Motor neuron (in vitro differentiated cells): ENCODE data around the gene PREX1. TPM values are rescaled to one million over a fixed set of nuclear protein-coding genes. Genes with fewer than 3 reads are reported as not detected.

Source experiments
- ATAC-seq, 8 experiments: fragments of 200-7000 bp; cut with Tn5 transposase; replicated peaks in 6 of 8; 2 replicates each; pipeline ENCODE4 v1.8.0; 2021; ENCODE audit warnings: mild to moderate bottlenecking in 8 of 8, moderate library complexity in 8 of 8
- H3K27ac ChIP-seq, 2 donors: fragments of 250-450 bp; sonication (Bioruptor Pico); 2 replicates each; pipeline ENCODE4 v1.9.0; 2021; ENCODE audit warnings: antibody characterized with exemption in 2 of 2, mild to moderate bottlenecking in 2 of 2, moderate library complexity in 1 of 2
- H3K4me1 ChIP-seq, 2 donors: fragments of 250-450 bp; sonication (Bioruptor Pico); replicated peaks in 1 of 2; 2 replicates each; pipeline ENCODE4 v1.6.1; 2021; ENCODE audit warnings: antibody characterized with exemption in 2 of 2, mild to moderate bottlenecking in 2 of 2, moderate library complexity in 1 of 2
- H3K4me3 ChIP-seq, 5 donors: fragments of 250-450 bp; sonication (Bioruptor Pico); 2 replicates each; pipeline ENCODE4 v1.9.0; 2021; ENCODE audit warnings: antibody characterized with exemption in 5 of 5, mild to moderate bottlenecking in 5 of 5, moderate library complexity in 4 of 5
- WGBS, 10 experiments: fragments of 450-650 bp; shearing (Covaris generic); methylation state at CpG; one replicate each; pipeline ENCODE4 v1.0.0; 2022; 5-methylcytosine and 5-hydroxymethylcytosine counted together
- in situ Hi-C, 9 experiments: fragments of 400-800 bp; cut with MboI; loops; one replicate each; pipeline ENCODE4 v1.15.0; 2021; ENCODE audit warnings: low sequenced_read_pairs in 9 of 9, low pct_unique_long_range_greater_than_20kb in 2 of 9; ENCODE audit not compliant: unreplicated experiment in 9 of 9
- total RNA-seq, 8 experiments: library from RNA; unstranded; fragments of 300-600 nt; gene quantifications; 2 replicates each; pipeline versions ENCODE4 v1.2.3 to v1.2.4, GENCODE V29; 2022

PREX1 gene
- total RNA-seq, 8 experiments from 2014 or later = 10.1 to 54.9 (median 27.0) TPM

- Histone ChIP-seq H3K4me1 (peaks cover 11 to 31% of the 10 kb centered on the region in 2 donors), H3K27ac (no peak overlapping the region), H3K4me3 (no peak overlapping the region)
- WGBS, 10 experiments = 0 to 100% (median 80%) methylated on average over 1 to 10 of the region's 14 CpGs; no CpG with 5 or more reads in 1 of the 10 experiments
- in situ Hi-C loops = no loop called here
- peak in 1 of 8 experiments; percentile 45 for ATAC-seq
Measured at GRCh38 chr20:48722002-48722731, 105.6 kb downstream of the PREX1 start.

- 65 to 89% (median 79%) methylated on average over 1 to 4 of the region's 9 CpGs; no CpG with 5 or more reads in 4 of the 10 experiments for WGBS, 10 experiments
- no peak overlapping the region for H3K27ac ChIP-seq
- in situ Hi-C loops = no loop called here
- no peak overlapping the region for H3K4me3 ChIP-seq
- peaks cover 11 to 31% of the 10 kb centered on the region in 2 donors for H3K4me1 ChIP-seq
- ATAC-seq = no peak
Measured at GRCh38 chr20:48721324-48722001, 106.3 kb downstream of the PREX1 start.

GRCh38 chr20:48720256-48720985, 107.4 kb downstream of the PREX1 start:
- WGBS, 10 experiments = 0 to 100% (median 83%) methylated on average over 1 to 10 of the region's 13 CpGs
- in situ Hi-C loops = no loop called here
- peak in 2 of 8 experiments; percentile 27 to 33 for ATAC-seq
- H3K4me3 ChIP-seq = no peak overlapping the region
- peaks cover 11 to 26% of the 10 kb centered on the region in 2 donors for H3K4me1 ChIP-seq
- H3K27ac ChIP-seq = no peak overlapping the region

- Histone ChIP-seq H3K27ac (no peak overlapping the region), H3K4me3 (no peak overlapping the region), H3K4me1 (peaks cover 11 to 21% of the 10 kb centered on the region in 2 donors)
- ATAC-seq = no peak
- in situ Hi-C loops = no loop called here
- WGBS, 10 experiments = 73 to 100% (median 100%) methylated on average over 1 to 4 of the region's 4 CpGs; no CpG with 5 or more reads in 4 of the 10 experiments
Measured at GRCh38 chr20:48719598-48720255, 108.1 kb downstream of the PREX1 start.

- 94 to 100% (median 100%) methylated on average over 1 to 2 of the region's 8 CpGs; no CpG with 5 or more reads in 6 of the 10 experiments for WGBS, 10 experiments
- Histone ChIP-seq H3K27ac (no peak overlapping the region), H3K4me1 (peaks cover 12 to 16% of the 10 kb centered on the region in 2 donors), H3K4me3 (no peak overlapping the region)
- in situ Hi-C loops = no loop called here
- ATAC-seq = peak in 3 of 8 experiments; percentile 18 to 74 (median 65)
Measured at GRCh38 chr20:48718786-48719578, 108.8 kb downstream of the PREX1 start.

- Histone ChIP-seq H3K27ac (no peak overlapping the region), H3K4me3 (no peak overlapping the region), H3K4me1 (peaks cover 3 to 4% of the 10 kb centered on the region in 2 donors)
- ATAC-seq = peak in 1 of 8 experiments; percentile 53
- WGBS, 10 experiments = 0 to 87% (median 75%) methylated on average over 1 to 5 of the region's 6 CpGs; no CpG with 5 or more reads in 4 of the 10 experiments
- in situ Hi-C loops = no loop called here
Measured at GRCh38 chr20:48717680-48718223, 110.0 kb downstream of the PREX1 start.

- Histone ChIP-seq H3K27ac (no peak overlapping the region), H3K4me1 (peaks cover 0 to 4% of the 10 kb centered on the region in 2 donors), H3K4me3 (no peak overlapping the region)
- 0 to 100% (median 86%) methylated on average over 1 to 2 of the region's 2 CpGs for WGBS, 10 experiments
- ATAC-seq = peak in 2 of 8 experiments; percentile 11 to 78
- in situ Hi-C loops = no loop called here
Measured at GRCh38 chr20:48717095-48717672, 110.6 kb downstream of the PREX1 start.

- in situ Hi-C loops = no loop called here
- 87 to 100% (median 93%) methylated on average over 1 to 6 of the region's 7 CpGs; no CpG with 5 or more reads in 4 of the 10 experiments for WGBS, 10 experiments
- Histone ChIP-seq H3K4me1 (peaks cover 0 to 4% of the 10 kb centered on the region in 2 donors), H3K27ac (no peak overlapping the region), H3K4me3 (no peak overlapping the region)
- no peak for ATAC-seq
Measured at GRCh38 chr20:48716541-48716940, 111.3 kb downstream of the PREX1 start.

- ATAC-seq = no peak
Measured at GRCh38 chr20:48716086-48716485, 111.7 kb downstream of the PREX1 start.

GRCh38 chr20:48714764-48715163, 113.0 kb downstream of the PREX1 start:
- ATAC-seq = no peak
- Histone ChIP-seq H3K4me3 (no peak overlapping the region), H3K4me1 (peaks cover 0 to 4% of the 10 kb centered on the region in 2 donors), H3K27ac (no peak overlapping the region)
- 50 to 100% (median 84%) methylated on average over 1 to 4 of the region's 4 CpGs; no CpG with 5 or more reads in 1 of the 10 experiments for whole genome bisulfite sequencing, 10 experiments
- in situ Hi-C loops = no loop called here

More at GRCh38 chr20:48716086-48716485, 111.7 kb downstream of the PREX1 start:
- Histone ChIP-seq H3K27ac (no peak overlapping the region), H3K4me1 (peaks cover 0 to 4% of the 10 kb centered on the region in 2 donors), H3K4me3 (no peak overlapping the region)
- 87 to 100% (median 98%) methylated on average over 1 to 7 of the region's 13 CpGs; no CpG with 5 or more reads in 4 of the 10 experiments for WGBS, 10 experiments
- in situ Hi-C loops = no loop called here

GRCh38 chr20:48711696-48712464, 115.9 kb downstream of the PREX1 start:
- 76 to 95% (median 87%) methylated on average over 1 to 5 of the region's 10 CpGs; no CpG with 5 or more reads in 1 of the 10 experiments for WGBS, 10 experiments
- in situ Hi-C loops = no loop called here
- Histone ChIP-seq H3K27ac (no peak overlapping the region), H3K4me1 (peaks cover 0 to 4% of the 10 kb centered on the region in 2 donors), H3K4me3 (no peak overlapping the region)
- ATAC-seq = no peak
